HG03095 (cell line): ENCODE data around the gene TNFRSF19.

Experiments
- ATAC-seq: cut with Tn5 transposase; IDR thresholded peaks from one replicate; pipeline ENCODE4 v1.9.1; 2021; ENCODE audit warnings: moderate library complexity; ENCODE audit not compliant: unreplicated experiment

Gene TNFRSF19

DNA sequence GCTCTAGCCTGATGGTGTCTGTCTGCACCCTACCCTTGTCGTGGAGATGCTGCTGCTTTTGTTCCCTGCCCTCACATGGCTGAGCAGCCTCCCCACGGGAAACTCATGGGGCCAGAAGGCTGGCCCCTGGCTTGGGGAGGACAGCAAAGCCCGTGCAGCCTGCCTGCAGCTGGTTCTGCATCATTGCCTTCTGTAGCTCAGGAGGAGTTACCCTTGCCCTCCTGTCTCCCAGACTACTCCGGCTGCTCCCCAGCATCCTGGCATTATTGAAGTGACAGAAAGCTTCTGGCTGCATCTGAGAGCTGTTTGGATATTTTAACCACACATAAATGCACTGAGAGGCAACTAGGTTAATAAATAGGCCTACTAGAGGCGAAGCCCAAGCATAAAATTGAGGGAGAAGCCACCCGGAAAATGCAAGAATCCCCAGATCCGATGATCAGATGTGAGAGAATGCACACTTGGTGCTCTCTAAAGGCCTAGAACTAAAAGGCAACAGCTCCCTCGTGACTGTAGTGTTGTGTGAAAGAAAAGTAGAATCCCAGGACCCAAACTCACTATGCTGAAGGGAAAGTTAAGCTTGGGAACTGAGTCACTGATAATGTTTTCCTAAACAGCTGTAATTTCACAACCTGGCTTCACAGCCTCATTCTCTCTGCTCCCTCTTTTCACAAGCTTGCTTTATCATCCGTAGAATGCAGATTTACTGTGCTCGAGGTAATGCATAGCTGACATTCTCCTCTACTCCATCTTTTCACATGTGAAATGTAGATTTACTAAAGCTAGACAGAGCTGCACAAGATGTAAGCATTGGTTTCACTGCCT is 110.8 kb downstream of the TNFRSF19 start:
- no peak for ATAC-seq

DNA sequence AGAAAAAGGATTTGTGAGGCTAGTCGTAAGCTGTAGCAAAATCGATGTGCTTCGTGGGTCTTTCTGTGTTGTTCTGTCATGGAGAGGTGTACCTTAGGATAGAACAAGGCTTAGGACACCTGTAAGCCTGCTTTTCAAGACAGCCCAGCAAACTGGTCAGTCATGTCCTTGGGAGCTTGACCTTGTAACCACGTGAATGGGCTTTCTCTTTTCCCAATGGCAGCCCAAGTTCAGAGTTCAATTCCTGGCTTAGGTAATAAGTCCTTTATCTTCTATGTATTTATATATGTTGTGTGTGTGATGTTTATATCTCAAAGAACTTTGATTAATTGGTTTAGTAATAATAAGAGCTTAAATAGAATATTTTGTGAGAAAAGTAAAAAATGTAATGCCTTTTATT is 112.9 kb downstream of the TNFRSF19 start:
- no peak for ATAC-seq

DNA sequence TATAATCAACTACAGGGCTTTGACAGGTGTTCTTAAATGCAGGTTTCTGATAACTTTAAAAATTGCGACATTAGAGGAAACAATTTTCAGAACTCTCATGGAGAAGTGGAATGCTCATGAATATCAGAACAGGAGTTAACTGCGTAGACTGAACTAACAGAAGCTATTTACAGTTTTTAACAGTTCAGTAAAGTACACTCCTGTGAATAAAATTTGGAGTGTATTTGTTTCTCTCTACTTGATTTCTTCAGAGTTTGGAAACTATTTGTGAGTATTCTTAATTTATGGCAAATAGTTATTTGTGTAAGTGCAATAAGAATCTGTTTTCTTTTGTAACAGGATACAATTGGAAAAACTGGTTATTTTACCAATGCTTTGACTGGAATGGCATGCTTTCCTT is 114.4 kb downstream of the TNFRSF19 start:
- no peak for ATAC-seq

DNA sequence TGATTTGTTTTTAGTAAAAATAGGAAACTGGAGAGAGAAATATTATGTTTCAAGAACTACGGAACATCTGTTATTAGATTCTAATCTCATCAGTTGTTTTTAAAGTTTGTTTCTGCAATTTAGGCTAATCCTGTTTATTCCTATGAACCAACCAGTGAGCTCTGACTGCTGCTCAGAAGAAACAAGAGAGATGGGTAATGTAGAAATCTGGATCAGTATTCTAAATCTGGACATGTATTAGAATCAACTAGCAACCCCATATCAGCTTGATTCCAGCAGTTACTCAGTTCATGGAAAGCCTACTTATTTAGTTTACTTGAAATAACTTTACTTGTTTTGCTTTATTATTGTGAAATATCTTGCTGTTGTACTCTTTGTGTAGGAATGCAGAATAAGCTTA is 115.2 kb downstream of the TNFRSF19 start:
- no peak for ATAC-seq

DNA sequence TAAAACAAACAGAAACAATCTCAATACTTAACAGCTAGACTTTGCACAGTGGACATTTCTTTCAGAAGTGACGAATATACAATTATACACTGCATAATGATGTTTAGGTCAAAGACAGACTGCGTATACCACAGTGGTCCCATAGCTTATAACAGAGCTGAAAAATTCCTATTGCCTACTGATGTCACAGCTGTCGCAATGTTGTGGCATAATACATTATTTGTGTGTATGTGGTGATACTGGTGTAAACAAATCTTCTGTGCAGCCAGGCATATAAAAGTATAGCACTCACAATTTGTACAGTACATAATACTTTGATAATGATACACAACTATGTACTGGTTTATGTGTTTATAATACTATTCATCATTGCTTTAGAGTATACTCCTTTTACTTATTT is 116.7 kb downstream of the TNFRSF19 start:
- no peak for ATAC-seq

DNA sequence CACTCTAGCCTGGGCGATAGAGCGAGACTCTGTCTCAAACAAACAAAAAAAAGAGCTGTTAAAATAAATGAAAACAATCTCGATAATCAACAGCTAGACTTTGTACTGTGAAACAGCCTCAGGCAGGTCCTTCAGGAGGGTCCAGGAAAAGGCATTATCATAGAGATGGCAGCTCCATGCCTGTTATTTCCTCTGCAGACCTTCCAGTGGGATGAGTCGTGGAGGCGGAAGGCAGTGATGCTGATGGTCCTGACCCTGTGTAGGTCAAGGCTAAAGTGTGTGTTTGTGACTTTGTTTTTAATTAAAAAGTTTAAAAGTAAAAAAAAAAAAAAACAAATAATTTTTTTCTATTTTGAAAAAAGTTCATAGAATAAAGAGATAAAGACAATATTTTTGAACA is 117.4 kb downstream of the TNFRSF19 start:
- ATAC-seq = no peak

DNA sequence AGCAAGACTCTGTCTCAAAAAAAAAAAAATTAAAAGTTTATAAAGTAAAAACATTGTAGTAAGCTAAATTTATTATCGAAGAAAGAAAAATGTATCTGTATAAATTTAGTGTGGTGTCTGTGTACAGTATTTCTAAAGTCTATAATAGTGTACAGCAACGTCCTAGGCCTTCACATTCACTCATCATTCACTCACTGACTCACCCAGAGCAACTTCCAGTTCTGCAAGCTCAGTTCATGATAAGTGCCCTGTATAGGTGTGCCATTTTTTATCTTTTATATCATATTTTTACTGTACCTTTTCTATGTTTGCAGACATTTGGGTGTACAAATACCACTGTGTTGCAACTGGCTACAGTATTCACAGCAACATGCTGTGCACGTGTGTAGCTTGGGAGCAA is 118.1 kb downstream of the TNFRSF19 start:
- ATAC-seq = no peak

DNA sequence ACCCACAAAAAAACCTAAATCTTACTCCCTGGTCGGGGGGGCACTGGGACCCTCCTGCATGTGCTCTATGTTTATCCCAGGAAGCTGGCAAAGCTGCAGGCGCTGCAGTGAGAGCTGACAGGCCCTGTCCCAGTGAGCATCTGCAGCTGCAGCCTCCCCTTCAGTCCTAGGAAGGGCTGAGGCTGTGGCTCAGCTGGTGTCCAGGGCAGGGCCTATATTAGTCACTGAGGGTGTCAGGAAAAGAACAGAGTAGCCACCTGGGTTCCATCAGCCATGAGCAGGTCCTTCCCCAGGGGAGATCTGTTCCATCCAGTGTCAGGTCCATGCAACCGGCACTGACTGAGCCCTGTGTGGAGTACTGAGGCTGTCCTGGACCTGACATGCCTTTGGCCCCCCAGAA is 120.5 kb downstream of the TNFRSF19 start:
- no peak for ATAC-seq

DNA sequence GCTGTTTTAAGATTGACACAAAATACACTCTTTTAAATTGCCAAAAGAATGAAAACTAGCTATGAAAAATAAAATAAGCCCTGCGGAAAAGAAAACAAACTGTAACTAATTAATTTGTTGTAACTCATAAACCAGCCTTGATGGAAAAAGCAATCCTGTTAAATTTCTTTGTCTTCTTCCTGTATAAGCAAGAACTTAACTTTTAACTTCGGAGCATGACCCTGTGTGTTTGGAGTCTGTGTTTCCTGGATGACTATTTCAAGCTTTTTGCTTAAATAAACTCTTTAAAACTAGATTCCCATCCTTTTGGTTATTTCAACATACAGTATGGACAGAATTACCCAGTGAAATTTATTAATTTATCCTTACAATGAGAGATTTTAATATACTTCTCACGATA is 122.6 kb downstream of the TNFRSF19 start:
- no peak for ATAC-seq

DNA sequence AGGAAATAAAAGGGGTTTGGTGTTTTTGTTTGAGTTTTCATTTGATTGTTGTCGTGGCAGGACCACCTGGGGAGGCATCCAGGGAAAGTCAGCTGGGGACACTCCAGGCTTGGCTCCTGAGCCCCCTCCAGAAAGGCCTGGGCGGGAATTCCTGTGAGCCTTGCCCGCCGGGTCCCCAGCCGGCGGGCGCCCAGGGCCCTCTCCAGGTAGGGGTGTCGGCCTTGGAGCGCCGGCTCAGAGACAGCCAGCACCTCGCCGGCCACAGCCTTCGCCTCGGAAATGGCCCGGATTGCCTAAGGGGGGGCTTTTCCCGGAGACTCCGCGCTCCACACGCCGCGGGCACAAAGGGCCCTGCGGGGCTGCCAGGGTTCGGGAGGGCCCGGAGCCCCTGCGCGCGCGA is 125.0 kb downstream of the TNFRSF19 start:
- no peak for ATAC-seq

DNA sequence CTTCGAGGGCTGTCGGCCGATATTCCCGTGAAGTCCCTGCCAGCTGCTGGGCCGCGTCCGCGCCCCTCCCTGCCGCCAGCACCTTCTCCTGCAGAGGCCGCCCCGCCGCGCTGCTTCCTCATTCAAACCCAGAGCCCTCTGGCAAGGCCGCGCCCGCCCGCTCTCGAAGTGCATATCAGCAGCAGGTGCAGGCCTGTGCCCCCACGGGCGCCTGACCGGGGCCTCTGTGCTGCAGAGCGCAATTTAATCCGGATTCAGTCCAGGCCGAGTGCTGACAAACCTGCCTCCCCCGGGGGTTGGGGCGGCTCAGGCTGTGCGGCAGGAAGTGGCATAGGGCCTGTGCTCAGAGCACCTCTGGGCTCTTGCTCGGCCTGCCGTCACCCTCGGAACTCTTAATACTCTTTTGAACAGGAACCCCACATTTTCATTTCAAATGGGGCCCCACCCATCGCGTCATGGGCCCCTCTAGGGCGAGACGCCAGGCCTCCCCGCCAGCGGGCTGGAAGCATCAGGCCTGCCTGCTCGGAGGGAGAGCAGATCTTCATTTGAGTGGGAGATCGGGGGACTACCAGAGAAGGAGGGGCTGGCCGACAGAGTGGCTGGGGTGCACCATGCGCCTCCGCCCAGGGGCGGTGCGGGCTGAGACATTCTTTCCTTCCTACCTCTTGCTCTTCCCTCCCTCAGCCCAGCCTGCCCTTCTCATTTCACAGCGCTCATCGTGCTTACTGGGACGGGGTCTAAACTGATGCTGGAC is 125.7 kb downstream of the TNFRSF19 start:
- ATAC-seq = peak; percentile 74

DNA sequence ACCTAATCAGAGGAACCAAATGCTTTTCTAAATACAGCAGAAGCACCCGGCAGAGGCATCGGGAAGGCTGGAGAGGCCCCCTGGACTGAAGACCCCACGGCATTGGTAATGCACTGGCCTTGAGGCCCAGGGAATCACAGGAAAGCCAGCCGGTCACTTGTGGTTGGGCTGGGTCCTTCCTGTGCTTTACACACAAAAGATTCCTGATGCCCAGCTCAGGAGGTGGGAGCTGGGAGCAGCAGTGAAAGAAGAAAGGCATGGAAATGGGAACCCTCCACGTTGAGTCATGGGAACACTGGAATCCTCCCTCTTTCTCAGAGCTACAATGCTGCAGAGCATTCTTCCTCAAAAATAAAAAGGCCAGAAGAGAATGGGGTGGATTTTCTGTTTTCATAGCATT is 126.4 kb downstream of the TNFRSF19 start:
- no peak for ATAC-seq

DNA sequence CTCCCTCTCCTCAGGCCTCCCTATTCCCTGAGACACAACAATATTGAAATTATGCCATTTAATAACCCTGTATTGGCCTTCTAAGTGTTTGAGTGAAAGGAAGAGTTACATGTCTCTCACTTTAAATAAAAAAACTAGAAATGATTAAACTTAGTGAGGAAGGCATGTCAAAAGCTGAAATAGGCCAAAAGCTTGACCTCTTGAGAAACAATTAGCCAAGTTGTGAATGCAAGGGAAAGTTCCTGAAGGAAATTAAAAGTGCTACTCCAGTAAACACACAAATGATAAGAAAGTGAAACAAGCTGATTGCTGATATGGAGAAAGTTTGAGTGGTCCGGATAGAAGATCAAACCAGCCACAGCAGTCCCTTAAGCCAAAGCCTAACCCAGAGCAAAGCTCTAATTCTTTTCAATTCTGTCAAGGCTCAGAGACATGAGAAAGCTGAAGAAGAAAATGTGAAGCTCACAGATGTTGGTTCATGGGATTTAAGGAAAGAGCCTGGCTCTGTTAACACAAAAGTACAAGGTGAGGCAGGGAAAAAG is 127.6 kb downstream of the TNFRSF19 start:
- no peak for ATAC-seq

DNA sequence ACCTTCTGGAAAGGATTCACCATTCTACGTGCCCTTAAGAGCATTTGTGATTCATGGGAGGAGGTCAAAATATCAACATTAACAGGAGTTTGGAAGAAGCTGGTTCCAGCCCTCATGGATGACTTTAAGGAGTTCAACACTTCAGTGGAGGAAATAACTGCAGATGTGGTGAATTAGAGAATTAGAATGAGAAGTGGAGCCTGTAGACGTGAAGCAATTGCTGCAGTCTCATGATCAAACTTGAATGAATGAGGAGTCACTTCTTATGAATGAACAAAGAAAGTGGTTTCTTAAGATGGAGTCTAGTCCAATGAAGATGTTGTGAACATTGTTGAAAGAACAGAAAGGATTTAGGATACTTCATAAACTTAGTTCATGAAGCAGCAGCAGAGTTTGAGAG is 129.1 kb downstream of the TNFRSF19 start:
- no peak for ATAC-seq

DNA sequence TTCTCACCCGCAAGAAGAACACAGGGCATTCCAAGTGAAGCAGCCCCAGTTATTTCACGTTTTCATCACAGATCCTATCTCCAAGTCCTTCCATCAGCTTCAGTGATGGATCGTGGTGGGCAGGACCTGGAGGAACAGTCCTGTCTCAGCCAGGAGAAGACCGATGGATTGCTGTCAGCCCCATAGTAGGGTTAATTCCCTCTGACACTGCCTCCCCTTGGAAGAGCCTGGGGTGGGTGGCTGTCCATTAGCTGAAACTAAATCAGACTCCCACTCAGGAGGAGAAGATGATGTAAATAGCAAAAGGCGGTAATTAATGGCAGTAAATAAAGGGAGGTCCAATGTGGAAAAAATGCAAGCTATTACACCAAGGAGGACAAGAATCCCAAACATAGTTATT is 131.0 kb downstream of the TNFRSF19 start:
- ATAC-seq = no peak

DNA sequence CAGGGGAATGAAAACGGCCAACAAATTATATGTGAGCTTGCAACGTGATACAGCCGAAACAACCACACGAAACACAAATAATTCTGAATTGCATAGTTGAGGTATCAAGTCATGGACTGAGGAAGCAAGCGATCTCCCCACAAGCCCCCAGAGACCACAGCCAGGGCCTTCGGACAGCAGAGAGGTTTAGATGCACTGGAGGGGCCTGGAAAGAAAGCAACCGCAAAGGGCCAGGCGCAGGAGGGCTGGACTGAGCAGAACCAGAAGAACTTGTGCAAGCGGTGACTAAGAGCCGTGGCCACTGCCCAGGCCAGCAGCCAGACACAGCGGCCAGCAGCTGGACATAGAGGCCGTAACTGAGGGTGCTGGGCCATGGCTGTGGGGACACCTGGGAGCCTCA is 131.4 kb downstream of the TNFRSF19 start:
- ATAC-seq = no peak

DNA sequence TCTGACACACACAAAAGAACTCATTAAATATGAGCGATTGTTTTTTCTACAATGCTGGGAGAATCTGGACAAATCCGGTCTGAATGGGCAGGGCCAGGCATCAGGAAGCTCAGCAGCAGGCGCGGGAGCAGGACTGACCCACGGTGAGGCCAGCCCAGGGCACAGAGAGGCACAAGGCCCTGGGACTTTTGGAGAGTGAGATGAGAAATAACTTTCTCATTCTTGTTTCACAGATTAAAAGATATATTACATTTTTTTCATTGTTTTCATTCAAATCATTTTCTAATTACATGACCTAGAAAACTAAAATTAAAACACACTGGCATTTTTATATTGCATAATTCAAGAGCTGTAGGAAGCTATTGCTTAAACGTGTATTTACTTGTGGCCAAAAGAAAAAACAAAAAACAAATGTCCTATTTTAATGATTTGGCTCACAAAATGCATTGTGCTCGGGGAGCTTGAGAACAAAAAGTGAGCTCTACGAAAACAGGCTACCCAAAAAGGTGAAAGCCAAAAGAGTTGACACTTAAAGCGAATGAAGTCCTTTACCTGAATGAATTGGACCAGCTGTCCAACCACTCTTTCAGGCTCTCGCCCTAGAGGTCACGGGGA is 133.1 kb downstream of the TNFRSF19 start:
- no peak for ATAC-seq

DNA sequence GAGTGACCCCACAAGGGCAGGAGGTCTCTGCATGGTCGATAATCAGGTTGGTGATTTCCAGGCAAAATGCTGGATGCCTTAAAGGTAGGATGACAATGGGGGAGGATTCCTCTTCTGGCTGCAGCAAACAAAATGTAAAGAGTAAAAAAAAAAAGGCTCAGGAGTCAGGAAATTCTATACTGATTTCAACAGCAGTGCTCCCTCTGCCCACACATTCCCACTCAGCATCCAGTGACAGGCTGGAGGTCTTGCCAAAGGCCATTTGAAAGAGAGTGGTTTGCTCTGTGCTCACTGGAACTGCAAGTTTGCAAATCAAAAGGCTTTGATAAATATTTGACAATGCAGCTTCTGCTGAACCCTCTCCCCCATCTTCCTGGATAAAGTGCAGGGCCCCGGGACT is 135.4 kb downstream of the TNFRSF19 start:
- ATAC-seq = no peak

DNA sequence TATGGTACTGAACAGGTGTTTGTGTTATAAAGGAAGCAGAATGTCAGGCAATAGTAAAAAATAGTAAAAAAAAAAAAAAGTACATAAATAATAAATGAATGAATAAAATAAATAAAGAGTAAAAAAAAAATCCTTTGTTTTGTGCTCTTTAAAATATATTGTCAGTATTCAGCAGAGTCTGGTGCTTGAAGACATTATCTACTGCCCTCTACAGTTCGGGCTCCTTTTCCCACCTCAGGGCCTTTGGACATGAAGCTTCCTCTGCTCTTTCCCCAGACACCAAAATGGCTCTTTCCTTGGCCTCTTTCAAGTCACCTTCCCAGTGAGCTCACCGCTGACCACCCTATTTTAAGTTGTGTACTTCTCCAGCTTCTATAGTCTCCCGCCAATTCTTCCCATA is 137.5 kb downstream of the TNFRSF19 start:
- no peak for ATAC-seq

DNA sequence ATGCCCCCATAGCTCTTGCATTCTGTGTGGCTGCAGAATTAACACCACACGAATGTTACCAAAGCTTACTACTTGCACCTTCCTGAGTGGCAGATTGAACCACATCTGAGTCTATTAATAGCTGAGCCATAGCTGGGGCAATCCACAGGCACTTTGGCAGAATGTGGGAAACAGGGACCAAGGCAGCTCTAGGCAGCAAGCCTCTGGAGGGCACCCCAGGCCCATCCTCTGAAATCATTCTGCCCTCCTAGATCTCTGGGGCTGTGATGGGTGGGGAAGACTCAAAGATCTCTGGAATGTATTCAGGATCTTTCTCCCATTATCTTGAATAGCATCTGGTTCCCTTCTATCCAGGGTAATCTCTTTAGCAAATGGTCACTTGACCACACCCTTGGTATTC is 139.3 kb downstream of the TNFRSF19 start:
- ATAC-seq = no peak

DNA sequence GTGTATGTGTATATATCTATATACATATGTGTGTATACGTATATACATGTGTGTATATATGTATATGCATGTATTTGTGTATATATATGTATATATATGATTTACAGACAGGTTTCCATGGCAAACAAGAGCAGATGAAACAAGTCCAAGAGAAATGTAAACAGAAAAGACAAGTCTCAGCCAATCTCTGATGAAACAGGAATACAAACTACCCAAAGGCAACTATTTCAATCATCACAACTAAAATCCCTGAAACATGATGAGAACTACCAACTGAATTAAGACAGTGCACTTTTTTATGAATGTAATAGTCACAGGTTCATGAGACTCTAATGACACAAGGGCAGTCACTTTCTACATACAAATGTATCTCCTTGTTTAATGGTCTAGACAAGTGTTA is 140.2 kb downstream of the TNFRSF19 start:
- no peak for ATAC-seq

DNA sequence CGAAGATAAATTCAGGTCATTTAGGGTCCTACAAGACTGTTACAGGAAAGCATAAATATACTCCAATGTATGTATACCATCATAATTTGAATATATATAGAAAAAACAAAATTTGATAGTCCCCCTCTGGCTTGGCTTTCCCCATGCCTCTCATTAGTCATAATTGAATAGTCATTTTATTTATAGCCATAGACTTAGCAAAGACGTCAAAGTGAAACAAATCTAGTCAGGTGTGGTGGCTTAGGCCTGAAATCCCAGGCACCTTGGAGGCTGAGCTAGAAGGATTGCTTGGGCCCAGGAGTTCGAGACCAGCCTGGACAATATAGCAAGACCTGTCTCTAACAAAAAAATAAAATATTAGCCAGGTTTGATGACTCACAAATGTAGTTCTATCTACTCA is 141.1 kb downstream of the TNFRSF19 start:
- no peak for ATAC-seq
